Lower leg skin (tissue), 3 donors: Measurements from ENCODE around the gene BORCS5.

ENCODE experiments used
- POLR2A ChIP-seq, 2 donors: fragments of 450-650 bp; IDR thresholded peaks; one replicate each; pipeline ENCODE4 v1.6.1; 2016 to 2017; ENCODE audit warnings: antibody characterized with exemption in 2 of 2, mild to moderate bottlenecking in 1 of 2, moderate library complexity in 1 of 2
- TF ChIP-seq, protein P1 (sequence below), 3 donors: fragments of 450-650 bp; IDR thresholded peaks; one replicate each; pipeline ENCODE4 v1.5.1; 2016; ENCODE audit warnings: antibody characterized with exemption in 3 of 3, mild to moderate bottlenecking in 3 of 3, moderate library complexity in 2 of 3

- TF ChIP-seq, protein P1, sequence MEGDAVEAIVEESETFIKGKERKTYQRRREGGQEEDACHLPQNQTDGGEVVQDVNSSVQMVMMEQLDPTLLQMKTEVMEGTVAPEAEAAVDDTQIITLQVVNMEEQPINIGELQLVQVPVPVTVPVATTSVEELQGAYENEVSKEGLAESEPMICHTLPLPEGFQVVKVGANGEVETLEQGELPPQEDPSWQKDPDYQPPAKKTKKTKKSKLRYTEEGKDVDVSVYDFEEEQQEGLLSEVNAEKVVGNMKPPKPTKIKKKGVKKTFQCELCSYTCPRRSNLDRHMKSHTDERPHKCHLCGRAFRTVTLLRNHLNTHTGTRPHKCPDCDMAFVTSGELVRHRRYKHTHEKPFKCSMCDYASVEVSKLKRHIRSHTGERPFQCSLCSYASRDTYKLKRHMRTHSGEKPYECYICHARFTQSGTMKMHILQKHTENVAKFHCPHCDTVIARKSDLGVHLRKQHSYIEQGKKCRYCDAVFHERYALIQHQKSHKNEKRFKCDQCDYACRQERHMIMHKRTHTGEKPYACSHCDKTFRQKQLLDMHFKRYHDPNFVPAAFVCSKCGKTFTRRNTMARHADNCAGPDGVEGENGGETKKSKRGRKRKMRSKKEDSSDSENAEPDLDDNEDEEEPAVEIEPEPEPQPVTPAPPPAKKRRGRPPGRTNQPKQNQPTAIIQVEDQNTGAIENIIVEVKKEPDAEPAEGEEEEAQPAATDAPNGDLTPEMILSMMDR (IDR thresholded peaks at IDR 0.05), result no peak
- TF ChIP-seq POLR2A (IDR thresholded peaks at IDR 0.05), result no peak
Measured at GRCh38 chr12:12432364-12432763, 75.5 kb downstream of the BORCS5 start.
